ENCODE data around the gene EML3. TPM values are rescaled to one million over a fixed set of nuclear protein-coding genes. Genes with fewer than 3 reads are reported as not detected.

Gene EML3
- total RNA-seq, 2 donors from 2014 or later: 37.5 to 58.7 TPM

DNA sequence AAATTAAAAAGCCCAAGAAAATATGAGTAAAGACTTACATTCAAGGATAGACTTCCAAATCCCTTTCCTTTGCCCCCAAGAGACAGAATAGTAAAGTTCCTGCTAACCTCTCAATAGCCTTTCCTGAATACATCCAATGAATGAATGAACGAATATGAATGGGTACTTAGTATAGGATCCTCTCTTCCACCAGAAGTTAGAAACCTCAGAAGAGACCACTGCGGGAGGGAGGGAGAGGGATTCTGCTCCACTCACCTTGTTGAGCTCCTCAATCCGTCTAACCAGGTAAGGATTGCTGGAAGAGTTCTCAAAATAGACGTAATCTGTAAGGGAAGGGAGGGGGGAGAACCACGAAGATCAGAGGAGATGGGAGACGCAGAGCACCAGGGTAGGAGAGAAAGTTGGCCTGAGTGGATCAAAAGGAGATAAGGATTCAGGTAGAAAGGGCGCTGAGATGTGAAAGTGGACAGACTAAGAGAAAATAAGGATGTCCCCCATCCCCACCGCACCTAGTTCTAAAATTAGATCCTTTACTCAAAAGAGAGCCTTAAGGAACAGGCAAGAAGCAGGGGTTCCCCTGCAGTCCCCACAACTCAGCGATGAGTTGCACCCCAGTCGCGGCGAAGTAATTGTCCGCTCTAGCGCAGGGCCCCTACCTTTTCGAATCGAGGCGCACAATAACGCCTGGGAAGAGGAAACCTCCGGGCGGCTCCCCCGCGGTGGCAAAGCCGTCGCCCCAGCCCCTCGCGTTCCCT is 12.0 kb downstream of the EML3 start:
- no peak for DNase-seq
- Histone ChIP-seq H3K9ac (ENCODE audit: low read depth in 2 of 2, low read length in 2 of 2) (peak overlapping the region; percentile 97 to 98), H3K4me3 (peak overlapping the region; percentile 87), H3K4me1 (peaks cover 5% of the 10 kb centered on the region), H3K36me3 (peaks cover 6% of the 10 kb centered on the region), H3K9me3 (no peaks in the 10 kb centered on the region), H3K27me3 (no peaks in the 10 kb centered on the region), H3K27ac (peak overlapping the region; percentile 99)
- intact Hi-C loops (cut with DNase I): no loop called here
- TF ChIP-seq, protein P1, sequence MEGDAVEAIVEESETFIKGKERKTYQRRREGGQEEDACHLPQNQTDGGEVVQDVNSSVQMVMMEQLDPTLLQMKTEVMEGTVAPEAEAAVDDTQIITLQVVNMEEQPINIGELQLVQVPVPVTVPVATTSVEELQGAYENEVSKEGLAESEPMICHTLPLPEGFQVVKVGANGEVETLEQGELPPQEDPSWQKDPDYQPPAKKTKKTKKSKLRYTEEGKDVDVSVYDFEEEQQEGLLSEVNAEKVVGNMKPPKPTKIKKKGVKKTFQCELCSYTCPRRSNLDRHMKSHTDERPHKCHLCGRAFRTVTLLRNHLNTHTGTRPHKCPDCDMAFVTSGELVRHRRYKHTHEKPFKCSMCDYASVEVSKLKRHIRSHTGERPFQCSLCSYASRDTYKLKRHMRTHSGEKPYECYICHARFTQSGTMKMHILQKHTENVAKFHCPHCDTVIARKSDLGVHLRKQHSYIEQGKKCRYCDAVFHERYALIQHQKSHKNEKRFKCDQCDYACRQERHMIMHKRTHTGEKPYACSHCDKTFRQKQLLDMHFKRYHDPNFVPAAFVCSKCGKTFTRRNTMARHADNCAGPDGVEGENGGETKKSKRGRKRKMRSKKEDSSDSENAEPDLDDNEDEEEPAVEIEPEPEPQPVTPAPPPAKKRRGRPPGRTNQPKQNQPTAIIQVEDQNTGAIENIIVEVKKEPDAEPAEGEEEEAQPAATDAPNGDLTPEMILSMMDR (IDR thresholded peaks at IDR 0.05): no peak

DNA sequence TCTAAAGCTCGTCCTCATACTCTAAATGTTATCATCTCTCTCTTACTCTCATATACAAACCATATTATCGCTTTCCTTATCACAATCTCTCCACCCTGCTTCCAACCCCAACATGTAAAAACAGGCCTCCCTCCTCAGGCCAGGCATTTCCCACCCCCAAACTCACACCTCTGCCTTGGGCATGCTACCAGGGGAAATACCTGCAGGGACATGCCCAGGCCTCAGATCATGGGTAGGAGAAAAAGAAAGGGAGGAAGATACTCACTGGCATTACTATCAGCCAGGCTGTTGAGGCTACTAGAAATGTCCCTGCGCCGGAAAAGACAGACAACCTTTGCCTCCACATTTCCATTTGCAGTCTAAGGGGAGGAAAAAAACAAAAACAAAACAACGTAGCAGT is 12.7 kb downstream of the EML3 start:
- Histone ChIP-seq H3K4me1 (peaks cover 5% of the 10 kb centered on the region), H3K36me3 (peaks cover 6% of the 10 kb centered on the region), H3K27ac (peak overlapping the region; percentile 99), H3K9me3 (no peaks in the 10 kb centered on the region), H3K9ac (ENCODE audit: low read depth in 2 of 2, low read length in 2 of 2) (peak overlapping the region; percentile 47 to 97), H3K4me3 (peak overlapping the region; percentile 87), H3K27me3 (no peaks in the 10 kb centered on the region)
- TF ChIP-seq, protein P1 (IDR thresholded peaks at IDR 0.05): no peak
- no peak for DNase-seq
- intact Hi-C loops (cut with DNase I): loop anchor here (10.0 kb wide), 1 partner anchor 95 kb away; no protein-coding TSS in a partner anchor

DNA sequence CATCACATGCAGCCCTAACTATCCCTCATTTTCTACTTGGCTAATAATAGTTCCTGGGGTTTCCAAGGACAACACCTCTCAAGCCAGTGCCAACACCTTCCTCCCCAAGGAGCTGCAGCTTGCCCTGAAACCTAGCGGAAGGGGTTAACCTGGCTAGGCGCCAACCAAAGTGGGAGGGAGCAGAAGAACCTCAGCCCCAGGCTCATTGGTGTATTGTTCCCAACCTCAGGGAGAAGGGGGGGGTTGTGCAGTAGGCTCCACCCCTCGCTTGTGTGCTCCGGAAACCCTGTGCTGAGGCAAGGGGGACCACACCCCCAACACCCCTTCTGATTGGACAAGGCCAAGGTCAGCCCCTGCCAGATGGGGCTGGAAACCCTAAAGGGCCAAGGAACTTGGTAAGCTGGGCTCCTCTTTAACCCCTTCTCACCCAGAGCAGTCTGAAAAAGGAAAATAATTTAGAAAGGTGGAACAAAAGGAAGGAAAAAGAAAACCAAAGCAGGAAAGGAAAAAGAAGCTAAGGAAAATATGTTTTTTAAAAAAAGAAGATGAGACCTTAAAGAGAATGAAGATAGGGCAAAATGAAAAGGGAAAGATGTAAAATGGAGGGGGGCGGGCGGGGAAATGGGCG is 13.4 kb downstream of the EML3 start:
- Histone ChIP-seq H3K36me3 (peaks cover 6% of the 10 kb centered on the region), H3K4me1 (peaks cover 5% of the 10 kb centered on the region), H3K9ac (ENCODE audit: low read depth in 2 of 2, low read length in 2 of 2) (peak overlapping the region in 1 of 2 donors; percentile 97), H3K4me3 (no peak overlapping the region), H3K9me3 (no peaks in the 10 kb centered on the region), H3K27me3 (no peaks in the 10 kb centered on the region), H3K27ac (peak overlapping the region; percentile 17)
- DNase-seq: peak; percentile 94
- intact Hi-C loops (cut with DNase I): loop anchor here (10.0 kb wide), 1 partner anchor 96 kb away; no protein-coding TSS in a partner anchor
- TF ChIP-seq, protein P1 (IDR thresholded peaks at IDR 0.05): no peak

DNA sequence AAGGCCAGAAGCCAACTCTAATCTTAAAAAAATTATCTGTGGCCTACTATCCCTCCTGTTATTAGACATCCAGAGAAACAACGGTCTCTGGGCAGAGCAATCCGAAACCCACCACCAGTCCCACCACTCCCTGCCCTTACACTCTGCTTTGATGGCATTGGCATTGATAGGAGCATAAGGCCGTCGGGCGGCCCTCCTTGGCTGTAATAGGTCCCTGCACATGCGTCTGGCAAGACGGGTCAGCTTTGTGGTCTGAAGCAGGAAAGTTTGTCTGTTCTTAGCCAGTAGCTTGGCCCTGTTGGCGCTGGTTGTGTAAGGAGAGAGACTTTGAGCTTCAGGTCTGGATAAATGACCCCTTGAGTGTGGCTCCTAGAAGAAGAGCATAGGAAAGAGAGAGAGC is 17.5 kb downstream of the EML3 start:
- H3K27ac ChIP-seq: no peak overlapping the region
- no peak overlapping the region for H3K4me3 ChIP-seq
- H3K9ac ChIP-seq (ENCODE audit: low read depth in 2 of 2, low read length in 2 of 2): no peak overlapping the region
- DNase-seq: no peak
- no peaks in the 10 kb centered on the region for H3K27me3 ChIP-seq
- intact Hi-C loops (cut with DNase I): loop anchor here (10.0 kb wide), 1 partner anchor 100 kb away; no protein-coding TSS in a partner anchor
- H3K4me1 ChIP-seq: peaks cover 18% of the 10 kb centered on the region
- H3K9me3 ChIP-seq: no peaks in the 10 kb centered on the region
- peaks cover 6% of the 10 kb centered on the region for H3K36me3 ChIP-seq
- TF ChIP-seq, protein P1 (IDR thresholded peaks at IDR 0.05): no peak

DNA sequence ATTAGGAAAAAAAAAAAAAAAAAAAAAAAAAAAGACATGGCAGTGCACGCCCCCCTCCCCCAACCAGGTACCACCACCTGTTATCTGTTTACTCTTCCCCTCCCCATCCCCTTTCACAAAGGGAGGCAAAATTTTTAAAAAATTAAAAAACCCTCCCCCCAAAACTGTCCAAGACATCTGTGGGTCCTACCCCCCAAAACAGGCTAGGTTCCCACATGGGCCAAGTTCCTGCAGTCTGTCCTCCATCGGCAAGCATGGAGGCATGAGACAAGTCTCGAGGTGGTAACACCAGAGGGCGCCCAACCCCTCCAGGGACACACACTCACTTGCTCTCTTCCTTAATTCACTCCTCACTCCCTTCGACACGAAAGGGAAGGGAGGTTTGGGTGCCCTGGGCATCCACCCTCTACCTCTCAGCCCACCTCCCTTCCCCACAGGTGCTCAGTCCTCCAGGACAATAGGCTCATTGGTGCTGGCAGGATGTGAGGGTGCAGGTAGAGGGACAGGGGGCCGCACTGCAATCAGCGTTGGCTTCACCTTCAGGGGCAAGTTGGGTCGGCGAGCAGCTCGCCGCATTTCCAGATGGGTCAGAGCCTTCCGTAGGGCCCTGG is 19.0 kb downstream of the EML3 start:
- Histone ChIP-seq H3K4me3 (no peak overlapping the region), H3K27me3 (no peaks in the 10 kb centered on the region), H3K9me3 (no peaks in the 10 kb centered on the region), H3K4me1 (peaks cover 20% of the 10 kb centered on the region), H3K36me3 (peaks cover 6% of the 10 kb centered on the region), H3K9ac (ENCODE audit: low read depth in 2 of 2, low read length in 2 of 2) (no peak overlapping the region), H3K27ac (no peak overlapping the region)
- TF ChIP-seq, protein P1 (IDR thresholded peaks at IDR 0.05): peak; percentile 64
- intact Hi-C loops (cut with DNase I): loop anchor here (10.0 kb wide), 1 partner anchor 101 kb away; no protein-coding TSS in a partner anchor
- DNase-seq: peak; percentile 88
